ENCODE results near the gene RBM4.

The RBM4 gene

DNA sequence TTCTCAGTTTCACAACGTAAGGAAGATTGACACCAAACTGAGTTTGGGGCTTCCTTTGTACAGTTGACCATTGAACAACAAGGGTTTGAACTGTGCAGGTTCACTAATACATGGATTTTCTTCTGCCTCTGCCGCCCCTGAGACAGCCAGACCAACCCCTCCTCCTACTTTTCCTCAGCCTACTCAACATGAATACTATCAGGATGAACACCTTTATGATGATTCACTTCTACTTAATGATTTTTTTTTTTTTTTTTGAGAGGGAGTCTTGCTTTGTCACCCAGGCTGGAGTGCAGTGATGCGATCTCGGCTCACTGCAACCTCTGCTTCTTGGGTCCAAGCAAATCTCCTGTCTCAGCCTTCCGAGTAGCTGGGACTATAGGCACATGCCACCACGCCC, 14.6 kb downstream of the RBM4 start:
- no peak for DNase-seq (ENCODE audit: low spot score)

DNA sequence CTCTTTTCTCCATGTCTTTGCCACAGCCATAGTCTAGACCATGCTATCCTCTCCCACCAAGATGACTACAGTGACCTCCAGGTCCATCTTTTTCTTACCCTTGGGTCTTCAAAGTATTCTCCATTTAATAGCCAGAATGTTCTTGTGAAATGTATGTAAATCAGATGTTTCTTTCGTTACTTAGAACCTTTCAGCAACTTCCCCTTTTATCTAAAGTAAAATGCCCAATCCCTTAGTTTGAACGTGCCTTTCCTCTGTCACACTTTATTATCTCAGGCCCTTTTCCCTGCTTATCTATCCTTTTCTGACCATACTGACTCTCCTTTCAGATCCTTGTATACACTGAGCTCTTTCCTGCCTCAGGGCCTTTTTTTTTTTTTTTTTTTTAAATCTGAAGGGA, 21.3 kb downstream of the RBM4 start:
- no peak for DNase-seq (ENCODE audit: low spot score)

- DNase-seq (ENCODE audit: low spot score), result no peak
Measured at GRCh38 chr11:66663741-66664296, 25.3 kb downstream of the RBM4 start.

- DNase-seq (ENCODE audit: low spot score), result no peak
Measured at GRCh38 chr11:66665369-66665768, 26.9 kb downstream of the RBM4 start.

GRCh38 chr11:66670816-66671215, 32.3 kb downstream of the RBM4 start:
- no peak for DNase-seq (ENCODE audit: low spot score)

GRCh38 chr11:66674964-66675602, 36.6 kb downstream of the RBM4 start:
- no peak for DNase-seq (ENCODE audit: low spot score)

- DNase-seq (ENCODE audit: low spot score), result no peak
Measured at GRCh38 chr11:66676282-66676919, 37.9 kb downstream of the RBM4 start.

DNA sequence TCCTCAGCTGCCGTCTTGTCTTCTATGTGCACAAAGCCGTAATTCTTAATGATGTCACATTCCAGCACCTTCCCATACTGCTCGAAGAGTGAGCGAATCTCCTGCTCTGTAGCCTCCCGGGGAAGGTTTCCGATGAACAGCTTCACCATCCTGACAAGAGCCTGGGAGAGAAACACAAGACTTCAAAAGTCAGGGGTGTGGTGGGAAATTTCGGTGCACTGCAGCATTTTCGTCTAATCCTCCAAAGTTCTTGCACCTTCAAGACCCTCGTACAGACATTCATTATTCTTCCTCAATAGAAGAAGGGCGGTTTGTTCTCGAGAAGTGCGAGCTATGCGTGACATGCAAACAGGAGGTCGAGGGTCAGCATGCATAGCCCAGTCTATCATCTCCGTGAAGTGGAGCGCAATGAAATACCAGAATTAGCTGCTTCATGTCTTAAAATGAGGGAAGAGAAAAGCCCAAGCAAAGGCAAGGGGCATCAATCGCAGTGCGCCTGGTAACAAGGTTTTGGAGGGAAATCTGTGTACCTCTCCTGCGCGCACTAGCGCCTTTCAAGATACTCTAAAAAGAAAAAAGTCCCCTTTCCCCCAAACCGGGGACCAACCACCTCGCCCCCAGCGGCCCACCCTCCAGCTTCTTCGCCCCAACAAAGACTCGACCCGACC, 38.6 kb downstream of the RBM4 start:
- DNase-seq (ENCODE audit: low spot score), result no peak

- DNase-seq (ENCODE audit: low spot score), result peak; percentile 97
Measured at GRCh38 chr11:66677599-66678375, 39.3 kb downstream of the RBM4 start, which contains the start of gene RBM4B. RBM4B (minus strand) TSS chr11:66677887; CDS start chr11:66677079, 808 bp downstream.

DNA sequence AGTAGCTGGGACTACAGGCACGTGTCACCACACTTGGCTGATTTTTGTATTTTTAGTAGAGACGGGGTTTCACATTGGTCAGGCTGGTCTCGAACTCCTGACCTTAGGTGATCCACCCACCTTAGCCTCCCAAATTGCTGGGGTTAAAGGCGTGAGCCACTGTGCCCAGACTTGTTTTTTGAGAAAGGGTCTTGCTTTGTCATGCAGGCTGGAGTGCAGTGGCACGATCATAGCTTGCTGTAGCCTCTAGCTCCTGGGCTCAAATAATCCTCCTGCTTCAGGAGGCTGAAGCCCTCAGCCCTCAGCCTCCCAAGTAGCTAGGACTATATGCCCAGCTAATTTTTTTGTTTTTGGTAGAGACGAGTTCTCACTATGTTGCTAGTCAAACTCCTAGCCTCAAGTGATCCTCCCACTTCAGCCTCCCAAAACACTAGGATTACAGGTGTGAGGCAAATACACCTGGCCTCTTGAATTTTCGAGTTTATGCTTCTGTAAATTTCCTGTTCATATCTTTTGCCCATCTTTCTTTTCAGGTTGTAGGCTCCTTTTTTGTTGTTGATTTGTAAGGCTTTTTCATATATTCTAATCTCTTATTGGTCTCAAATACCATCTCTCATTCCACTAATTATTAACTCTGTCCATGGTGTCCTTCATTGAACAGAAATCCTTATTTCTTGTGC, 42.6 kb downstream of the RBM4 start:
- no peak for DNase-seq (ENCODE audit: low spot score)

DNA sequence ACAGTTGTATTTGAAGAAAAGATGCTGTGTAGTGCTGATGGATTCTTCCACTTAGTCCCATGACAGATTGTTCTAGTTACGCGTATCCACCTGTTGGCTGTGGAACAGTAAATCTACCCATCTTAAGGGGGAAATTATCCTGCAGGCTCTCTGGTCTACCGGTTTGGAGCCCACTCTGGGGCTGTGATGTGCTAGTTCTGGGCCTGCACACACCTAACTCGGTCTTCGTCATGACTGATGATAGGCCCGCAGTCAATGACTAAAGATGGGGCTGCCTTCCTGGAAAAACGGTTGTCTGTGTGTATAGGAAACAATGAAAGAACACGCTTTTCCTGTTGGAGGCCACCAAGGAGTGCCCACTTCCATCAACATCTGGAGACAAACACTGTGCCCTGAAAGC, 45.4 kb downstream of the RBM4 start:
- DNase-seq (ENCODE audit: low spot score), result no peak

- DNase-seq (ENCODE audit: low spot score), result no peak
Measured at GRCh38 chr11:66684635-66685034, 46.1 kb downstream of the RBM4 start.

GRCh38 chr11:66685276-66686099, 47.0 kb downstream of the RBM4 start:
- no peak for DNase-seq (ENCODE audit: low spot score)

DNA sequence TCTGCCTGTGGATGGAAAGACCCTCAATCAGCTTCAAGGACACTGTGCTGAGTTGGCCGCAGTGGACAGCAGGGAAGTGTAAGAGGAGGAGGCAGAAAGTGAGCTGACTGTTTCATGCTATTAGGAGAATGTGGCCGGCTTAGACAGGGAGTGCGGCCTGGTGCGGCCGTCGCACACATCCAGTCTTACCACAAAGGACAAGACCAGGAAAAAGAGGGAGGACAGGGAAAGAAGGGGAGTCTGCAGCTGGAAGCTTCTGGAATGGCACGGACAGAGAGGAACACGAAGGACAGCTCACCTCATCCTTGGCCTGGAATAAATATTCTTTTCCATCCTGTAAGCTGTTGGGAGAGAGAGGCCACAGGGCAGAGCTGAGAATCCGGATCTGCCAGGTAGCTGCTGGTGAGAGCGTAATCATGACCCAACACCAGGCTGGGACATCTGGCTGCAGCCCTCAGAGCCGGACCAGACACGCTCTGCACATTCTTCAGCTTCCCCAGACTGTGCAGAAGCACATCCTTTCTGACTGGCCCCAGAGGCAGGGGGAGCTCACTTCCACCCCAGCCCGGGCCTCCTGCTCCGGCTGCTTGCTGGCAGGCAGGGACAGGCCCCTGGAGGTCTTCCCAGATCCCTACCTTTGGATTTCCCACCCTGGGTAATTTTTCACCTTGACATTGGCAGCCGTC, 47.7 kb downstream of the RBM4 start:
- DNase-seq (ENCODE audit: low spot score), result no peak

- DNase-seq (ENCODE audit: low spot score), result no peak
Measured at GRCh38 chr11:66686801-66687750, 48.6 kb downstream of the RBM4 start.

DNA sequence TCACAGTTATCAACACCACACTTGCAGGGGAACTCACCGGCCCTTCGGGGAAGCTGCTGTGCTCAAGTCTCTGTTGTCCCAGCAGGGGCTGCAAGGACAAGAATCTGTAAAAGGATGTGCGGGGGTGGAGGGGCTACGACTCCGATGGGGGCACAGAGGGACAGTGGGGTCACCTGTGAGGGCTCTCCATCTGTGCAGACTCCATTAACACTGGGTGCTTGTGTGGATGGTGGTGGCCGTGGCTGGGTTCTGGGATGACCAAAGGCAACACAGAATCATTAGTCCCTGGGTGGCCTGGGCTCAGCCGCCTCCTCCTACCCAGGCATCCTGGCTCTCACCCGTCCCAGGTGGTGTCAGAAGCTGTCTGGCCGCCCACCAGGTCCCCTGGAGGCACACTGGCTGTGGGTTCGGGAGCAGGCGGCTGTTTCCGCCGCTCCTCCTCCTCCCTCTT, 49.4 kb downstream of the RBM4 start:
- DNase-seq (ENCODE audit: low spot score), result no peak

DNA sequence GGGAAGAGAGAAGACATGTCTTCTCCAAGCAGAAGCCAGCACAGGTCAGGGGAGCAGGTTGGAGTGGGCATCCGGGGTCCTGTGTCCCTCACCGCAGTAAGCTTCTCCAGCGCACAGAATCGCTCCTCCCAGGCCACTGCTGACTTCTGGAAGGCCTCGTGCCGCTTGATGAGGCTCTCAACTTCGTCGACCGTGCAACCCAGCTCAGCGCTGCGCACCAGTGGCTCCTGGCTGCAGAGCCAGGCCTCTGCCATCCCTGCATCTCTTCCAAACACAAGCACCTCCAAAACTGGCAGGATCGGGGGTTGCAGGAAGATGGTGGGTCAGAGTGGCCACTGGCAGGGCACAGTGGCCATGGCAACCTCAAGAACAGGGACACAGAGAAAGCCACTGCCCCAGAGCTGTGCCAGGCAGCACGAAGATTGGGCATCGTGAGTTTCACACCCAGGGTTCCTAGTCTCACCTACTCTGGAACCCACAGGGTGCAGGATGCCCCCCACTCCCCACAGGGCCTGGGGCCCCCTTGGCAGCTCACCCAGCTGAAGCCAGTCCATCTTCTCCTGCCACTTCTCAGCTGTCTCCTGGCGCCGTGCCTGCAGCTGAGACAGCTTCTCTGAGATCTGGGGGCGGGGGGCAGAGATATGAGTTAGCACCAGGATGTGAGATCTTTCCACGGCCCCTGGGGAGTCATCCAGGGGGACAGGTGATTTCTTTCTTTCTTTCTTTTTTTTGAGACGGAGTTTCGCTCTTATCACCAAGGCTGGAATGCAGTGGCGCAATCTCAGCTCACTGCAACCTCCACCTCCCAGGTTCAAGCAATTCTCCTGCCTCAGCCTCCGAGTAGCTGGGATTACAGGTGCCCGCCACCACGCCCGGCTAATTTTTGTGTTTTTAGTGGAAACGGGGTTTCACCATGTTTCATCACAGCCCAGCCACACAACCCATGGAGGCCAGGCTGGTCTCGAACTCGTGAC, 50.3 kb downstream of the RBM4 start:
- no peak for DNase-seq (ENCODE audit: low spot score)
